Measurements from ENCODE around the gene LASP1.
A peak's percentile ranks its signal among the peaks of the same experiment; 100 is the strongest.
"Not testable (repeated sequence)": the region's sequence is repeated elsewhere in the genome, so short reads cannot be mapped to it uniquely, and the experiment has no call there.

LASP1 gene

DNA sequence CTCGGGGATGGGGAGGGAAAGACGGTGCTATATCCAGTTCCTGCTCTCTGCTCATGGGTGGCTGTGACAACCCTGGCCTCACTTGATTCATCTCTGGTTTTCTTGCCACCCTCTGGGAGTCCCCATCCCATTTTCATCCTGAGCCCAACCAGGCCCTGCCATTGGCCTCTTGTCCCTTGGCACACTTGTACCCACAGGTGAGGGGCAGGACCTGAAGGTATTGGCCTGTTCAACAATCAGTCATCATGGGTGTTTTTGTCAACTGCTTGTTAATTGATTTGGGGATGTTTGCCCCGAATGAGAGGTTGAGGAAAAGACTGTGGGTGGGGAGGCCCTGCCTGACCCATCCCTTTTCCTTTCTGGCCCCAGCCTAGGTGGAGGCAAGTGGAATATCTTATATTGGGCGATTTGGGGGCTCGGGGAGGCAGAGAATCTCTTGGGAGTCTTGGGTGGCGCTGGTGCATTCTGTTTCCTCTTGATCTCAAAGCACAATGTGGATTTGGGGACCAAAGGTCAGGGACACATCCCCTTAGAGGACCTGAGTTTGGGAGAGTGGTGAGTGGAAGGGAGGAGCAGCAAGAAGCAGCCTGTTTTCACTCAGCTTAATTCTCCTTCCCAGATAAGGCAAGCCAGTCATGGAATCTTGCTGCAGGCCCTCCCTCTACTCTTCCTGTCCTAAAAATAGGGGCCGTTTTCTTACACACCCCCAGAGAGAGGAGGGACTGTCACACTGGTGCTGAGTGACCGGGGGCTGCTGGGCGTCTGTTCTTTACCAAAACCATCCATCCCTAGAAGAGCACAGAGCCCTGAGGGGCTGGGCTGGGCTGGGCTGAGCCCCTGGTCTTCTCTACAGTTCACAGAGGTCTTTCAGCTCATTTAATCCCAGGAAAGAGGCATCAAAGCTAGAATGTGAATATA lies 50.8 kb downstream of the LASP1 start:
- Histone ChIP-seq H3K4me3 (ENCODE audit: low read length in 2 of 2) (no peak overlapping the region), H3K9ac (ENCODE audit: low read length in 2 of 2) (no peak overlapping the region), H3K27me3 (ENCODE audit: control insufficient read depth in 1 of 2, insufficient read depth in 2 of 2, low read length in 2 of 2) (no peaks in the 10 kb centered on the region), H3K4me1 (ENCODE audit: control insufficient read depth, insufficient read depth, low read length) (peaks cover 43% of the 10 kb centered on the region), H3K27ac (ENCODE audit: low read length) (peak overlapping the region; percentile 64), H3K36me3 (ENCODE audit: control insufficient read depth in 2 of 2, insufficient read depth in 2 of 2, low read length in 2 of 2) (peaks cover 17 to 26% of the 10 kb centered on the region in 2 donors), H3K9me3 (ENCODE audit: control insufficient read depth in 2 of 2, low read length in 2 of 2) (no peaks in the 10 kb centered on the region)

DNA sequence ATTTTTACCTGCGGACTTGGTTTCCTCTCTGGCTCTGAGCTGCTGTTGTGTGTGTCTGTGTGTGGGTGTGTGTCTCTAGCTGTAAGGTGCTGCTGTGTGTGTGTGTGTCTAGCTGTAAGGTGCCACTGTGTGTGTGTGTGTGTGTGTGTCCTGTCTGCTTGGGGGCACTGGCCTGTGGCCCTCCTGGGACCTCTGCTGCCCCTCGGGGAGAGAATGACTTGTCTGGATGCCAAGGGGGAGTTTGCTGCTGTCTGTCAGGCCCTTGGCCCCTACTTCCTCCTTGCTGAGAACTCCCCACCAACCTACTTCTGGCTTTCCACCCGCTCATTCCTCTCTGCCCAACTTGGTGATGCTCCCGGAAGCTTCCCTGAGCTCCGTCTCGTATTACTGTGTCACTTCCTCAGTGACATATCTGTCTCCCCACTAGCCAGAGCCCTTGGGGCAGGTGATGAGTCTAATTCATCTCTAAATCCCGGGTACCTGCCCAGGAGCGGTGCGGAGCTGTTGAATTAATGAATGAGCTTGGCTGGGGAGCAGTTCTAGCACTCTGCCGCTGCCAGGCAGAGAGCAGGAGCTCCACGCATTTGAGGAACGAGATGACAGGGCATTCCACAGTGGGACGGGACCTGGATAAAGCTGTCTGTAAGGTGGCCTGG lies 52.0 kb downstream of the LASP1 start:
- H3K36me3 ChIP-seq (ENCODE audit: control insufficient read depth in 2 of 2, insufficient read depth in 2 of 2, low read length in 2 of 2): peaks cover 15 to 21% of the 10 kb centered on the region in 2 donors
- H3K9me3 ChIP-seq (ENCODE audit: control insufficient read depth in 2 of 2, low read length in 2 of 2): no peaks in the 10 kb centered on the region
- H3K4me3 ChIP-seq (ENCODE audit: low read length in 2 of 2): no peak overlapping the region
- H3K4me1 ChIP-seq (ENCODE audit: control insufficient read depth, insufficient read depth, low read length): peaks cover 47% of the 10 kb centered on the region
- no peak overlapping the region for H3K9ac ChIP-seq (ENCODE audit: low read length in 2 of 2)
- H3K27me3 ChIP-seq (ENCODE audit: control insufficient read depth in 1 of 2, insufficient read depth in 2 of 2, low read length in 2 of 2): no peaks in the 10 kb centered on the region
- peak overlapping the region; percentile 64 for H3K27ac ChIP-seq (ENCODE audit: low read length)

DNA sequence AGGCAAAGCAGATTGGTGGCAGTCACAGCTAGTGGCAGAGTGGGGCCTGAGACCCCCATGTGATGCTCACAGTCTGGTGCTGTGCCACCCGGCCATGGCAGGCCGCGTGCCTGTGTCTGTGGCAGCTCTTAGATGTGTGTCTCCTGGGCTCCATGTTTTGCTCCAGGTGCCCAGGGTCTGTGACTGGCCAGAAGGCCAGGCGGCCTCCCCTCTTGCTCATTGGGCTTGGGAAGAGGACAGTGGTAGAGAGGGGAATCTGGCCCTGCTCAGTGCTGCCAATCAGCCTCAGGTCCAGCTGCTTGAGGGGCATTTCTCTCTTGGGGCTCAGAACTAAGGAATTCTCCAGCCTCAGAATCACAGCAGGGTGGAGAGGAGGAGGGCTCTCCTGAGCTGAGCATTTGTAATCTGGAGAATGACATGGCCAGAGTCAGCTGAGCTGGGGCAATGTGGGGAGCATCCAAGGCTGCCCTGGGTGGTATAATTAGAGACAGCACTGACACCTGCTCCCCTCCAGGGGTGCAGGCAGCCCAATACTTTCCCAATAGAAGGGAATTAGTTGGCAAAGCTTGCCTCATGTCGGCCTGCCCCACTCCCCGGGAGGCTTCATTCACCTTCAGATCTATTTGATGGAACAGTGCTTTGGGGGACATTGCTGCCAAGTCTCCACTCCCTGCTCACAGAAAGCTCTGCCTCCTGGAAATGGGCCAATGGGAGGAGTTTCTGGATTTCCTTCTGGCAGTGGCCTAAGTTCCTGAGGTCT lies 52.9 kb downstream of the LASP1 start:
- no peaks in the 10 kb centered on the region for H3K27me3 ChIP-seq (ENCODE audit: control insufficient read depth in 1 of 2, insufficient read depth in 2 of 2, low read length in 2 of 2)
- peaks cover 14 to 15% of the 10 kb centered on the region in 2 donors for H3K36me3 ChIP-seq (ENCODE audit: control insufficient read depth in 2 of 2, insufficient read depth in 2 of 2, low read length in 2 of 2)
- H3K4me3 ChIP-seq (ENCODE audit: low read length in 2 of 2): peak overlapping the region; percentile 29
- peak overlapping the region; percentile 64 for H3K27ac ChIP-seq (ENCODE audit: low read length)
- no peaks in the 10 kb centered on the region for H3K9me3 ChIP-seq (ENCODE audit: control insufficient read depth in 2 of 2, low read length in 2 of 2)
- H3K4me1 ChIP-seq (ENCODE audit: control insufficient read depth, insufficient read depth, low read length): peaks cover 47% of the 10 kb centered on the region
- peak overlapping the region in 1 of 2 donors; percentile 41 for H3K9ac ChIP-seq (ENCODE audit: low read length in 2 of 2)

DNA sequence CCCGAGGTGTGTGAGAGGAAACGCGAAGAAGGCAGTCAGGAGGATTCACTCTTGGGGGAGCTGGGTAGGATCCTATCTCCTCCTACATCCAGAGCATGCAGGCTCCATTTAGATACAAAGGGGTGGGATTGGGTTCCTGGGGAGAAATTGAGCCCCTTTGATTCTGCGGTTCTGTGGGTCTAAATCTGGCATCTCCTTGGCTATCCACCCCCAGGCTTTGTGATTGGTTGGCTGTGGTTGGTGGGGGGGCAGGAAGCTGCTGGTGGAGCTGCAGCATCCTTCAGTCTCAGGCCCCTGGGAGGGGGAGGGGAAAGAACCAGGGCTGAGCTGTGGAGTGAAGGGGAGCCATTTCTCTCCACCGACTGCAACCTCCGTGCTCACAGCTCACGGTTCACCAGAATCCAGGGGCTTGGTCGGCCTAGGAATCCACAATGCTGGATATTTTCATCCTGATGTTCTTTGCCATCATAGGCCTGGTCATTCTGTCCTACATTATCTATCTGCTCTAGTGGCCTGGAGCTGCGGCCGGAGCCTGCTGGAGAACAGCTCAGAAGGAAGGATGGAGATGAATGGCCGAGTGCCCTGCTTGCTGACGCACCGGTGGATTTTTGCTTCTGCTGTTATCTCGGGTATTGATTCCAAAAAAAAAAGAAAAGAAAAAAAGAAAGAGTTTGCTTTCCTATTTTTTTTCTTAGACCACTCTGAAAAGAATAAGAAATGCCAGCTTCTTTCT lies 55.6 kb downstream of the LASP1 start, which contains the start of gene LASP1NB:
TSS of gene LASP1NB (plus strand) at position 352 of the 733 bp plus-strand sequence.
- Histone ChIP-seq H3K9ac (ENCODE audit: low read length in 2 of 2) (peak within 1 kb of the TSS in 1 of 2 donors; percentile 12), H3K36me3 (ENCODE audit: control insufficient read depth in 2 of 2, insufficient read depth in 2 of 2, low read length in 2 of 2) (peaks cover 0 to under 1% of the 10 kb centered on the region in 2 donors), H3K27me3 (ENCODE audit: control insufficient read depth in 1 of 2, insufficient read depth in 2 of 2, low read length in 2 of 2) (no peaks in the 10 kb centered on the region), H3K4me3 (ENCODE audit: low read length in 2 of 2) (peak within 1 kb of the TSS; percentile 51 to 60), H3K9me3 (ENCODE audit: control insufficient read depth in 2 of 2, low read length in 2 of 2) (no peaks in the 10 kb centered on the region), H3K27ac (ENCODE audit: low read length) (peak within 1 kb of the TSS; percentile 18), H3K4me1 (ENCODE audit: control insufficient read depth, insufficient read depth, low read length) (peaks cover 37% of the 10 kb centered on the region)

DNA sequence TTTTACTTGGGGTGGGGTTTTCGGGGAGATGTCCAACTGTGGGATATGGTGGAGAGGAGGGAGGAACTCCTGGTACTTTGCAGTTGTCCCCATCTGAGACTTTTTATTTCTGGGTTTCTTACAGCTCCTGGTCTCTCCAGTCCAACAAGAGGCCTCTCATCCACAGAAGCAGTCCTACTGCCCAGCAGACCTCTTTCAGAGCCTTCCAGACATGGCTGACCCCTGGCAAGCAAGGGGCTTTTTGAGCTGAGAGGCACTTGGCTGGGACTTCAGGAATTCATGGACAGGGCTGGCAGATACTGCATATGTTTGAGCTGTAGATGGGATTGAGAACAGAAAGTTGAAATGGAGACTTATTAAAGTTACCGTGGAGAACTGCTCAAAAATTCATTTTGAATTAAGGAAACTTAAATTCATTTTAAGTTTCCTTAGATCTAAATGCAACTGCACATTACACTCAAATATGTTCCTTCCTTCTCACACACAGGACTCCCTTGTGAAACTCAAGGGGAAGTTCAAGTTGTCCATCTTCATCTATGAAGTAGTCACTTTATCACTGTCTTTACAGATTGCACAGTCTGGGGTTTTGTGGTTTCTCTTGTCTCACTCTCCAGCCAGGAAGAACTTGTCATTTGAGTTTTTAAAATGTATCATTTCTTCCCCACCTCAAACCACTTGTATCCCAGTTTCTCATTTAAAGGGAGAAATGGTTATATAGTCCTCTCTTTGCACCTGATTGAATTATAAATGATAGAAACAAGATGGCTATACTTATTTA lies 56.6 kb downstream of the LASP1 start:
- Histone ChIP-seq H3K36me3 (ENCODE audit: control insufficient read depth in 2 of 2, insufficient read depth in 2 of 2, low read length in 2 of 2) (no peaks in the 10 kb centered on the region), H3K9me3 (ENCODE audit: control insufficient read depth in 2 of 2, low read length in 2 of 2) (no peaks in the 10 kb centered on the region), H3K4me3 (ENCODE audit: low read length in 2 of 2) (no peak overlapping the region), H3K9ac (ENCODE audit: low read length in 2 of 2) (peak overlapping the region in 1 of 2 donors; percentile 12), H3K27me3 (ENCODE audit: control insufficient read depth in 1 of 2, insufficient read depth in 2 of 2, low read length in 2 of 2) (no peaks in the 10 kb centered on the region), H3K27ac (ENCODE audit: low read length) (no peak overlapping the region), H3K4me1 (ENCODE audit: control insufficient read depth, insufficient read depth, low read length) (peaks cover 27% of the 10 kb centered on the region)

DNA sequence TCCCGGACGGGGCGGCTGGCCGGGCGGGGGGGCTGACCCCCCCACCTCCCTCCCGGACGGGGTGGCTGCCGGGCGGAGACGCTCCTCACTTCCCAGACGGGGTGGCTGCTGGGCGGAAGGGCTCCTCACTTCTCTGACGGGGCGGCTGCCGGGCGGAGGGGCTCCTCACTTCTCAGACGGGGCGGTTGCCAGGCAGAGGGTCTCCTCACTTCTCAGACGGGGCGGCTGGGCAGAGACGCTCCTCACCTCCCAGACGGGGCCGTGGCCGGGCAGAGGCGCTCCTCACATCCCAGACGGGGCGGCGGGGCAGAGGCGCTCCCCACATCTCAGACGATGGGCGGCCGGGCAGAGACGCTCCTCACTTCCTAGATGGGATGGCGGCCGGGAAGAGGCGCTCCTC lies 60.9 kb downstream of the LASP1 start:
- H3K9ac ChIP-seq (ENCODE audit: low read length in 2 of 2); H3K27ac ChIP-seq (ENCODE audit: low read length); H3K9me3 ChIP-seq (ENCODE audit: control insufficient read depth in 2 of 2, low read length in 2 of 2); H3K4me1 ChIP-seq (ENCODE audit: control insufficient read depth, insufficient read depth, low read length); H3K27me3 ChIP-seq (ENCODE audit: control insufficient read depth in 1 of 2, insufficient read depth in 2 of 2, low read length in 2 of 2); H3K4me3 ChIP-seq (ENCODE audit: low read length in 2 of 2); H3K36me3 ChIP-seq (ENCODE audit: control insufficient read depth in 2 of 2, insufficient read depth in 2 of 2, low read length in 2 of 2): not testable (repeated sequence)

DNA sequence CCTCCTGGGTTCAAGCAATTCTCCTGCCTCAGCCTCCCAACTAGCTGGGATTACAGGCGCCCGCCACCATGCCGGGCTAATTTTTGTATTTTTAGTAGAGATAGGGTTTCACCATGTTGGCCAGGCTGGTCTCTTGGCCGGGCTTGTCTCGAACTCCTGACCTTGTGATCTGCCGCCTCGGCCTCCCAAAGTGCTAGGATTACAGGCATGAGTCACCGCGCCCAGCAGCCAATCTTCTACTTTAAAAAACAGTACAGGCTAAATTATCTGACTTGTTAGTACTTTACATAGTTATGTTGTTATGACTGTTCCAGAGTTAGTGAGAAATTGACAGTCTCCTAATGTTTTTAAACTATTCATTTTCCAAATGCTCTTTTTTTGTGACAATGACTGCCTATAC lies 64.1 kb downstream of the LASP1 start:
- not testable (repeated sequence) for H3K27me3 ChIP-seq (ENCODE audit: control insufficient read depth in 1 of 2, insufficient read depth in 2 of 2, low read length in 2 of 2); H3K9me3 ChIP-seq (ENCODE audit: control insufficient read depth in 2 of 2, low read length in 2 of 2); H3K4me3 ChIP-seq (ENCODE audit: low read length in 2 of 2); H3K36me3 ChIP-seq (ENCODE audit: control insufficient read depth in 2 of 2, insufficient read depth in 2 of 2, low read length in 2 of 2); H3K27ac ChIP-seq (ENCODE audit: low read length); H3K9ac ChIP-seq (ENCODE audit: low read length in 2 of 2); H3K4me1 ChIP-seq (ENCODE audit: control insufficient read depth, insufficient read depth, low read length)

DNA sequence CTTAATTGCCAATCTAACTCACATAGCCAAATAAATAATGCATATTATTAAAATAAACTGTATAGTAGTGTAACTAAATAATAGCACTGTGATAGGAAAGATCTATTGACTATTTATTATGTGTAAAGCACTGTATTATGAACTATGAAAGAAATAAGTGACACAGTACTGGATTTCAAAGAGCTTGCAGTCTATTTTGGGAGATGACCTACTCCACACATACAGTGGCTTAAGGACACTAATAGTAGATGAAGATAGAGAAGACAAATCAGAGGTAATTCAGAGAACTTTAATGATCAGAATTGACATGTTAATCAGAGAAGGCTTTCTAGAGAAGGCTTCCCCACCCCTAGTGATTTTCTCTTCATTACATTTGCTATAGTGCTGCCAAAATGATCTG lies 70.1 kb downstream of the LASP1 start:
- Histone ChIP-seq H3K9ac (ENCODE audit: low read length in 2 of 2) (no peak overlapping the region), H3K27me3 (ENCODE audit: control insufficient read depth in 1 of 2, insufficient read depth in 2 of 2, low read length in 2 of 2) (no peaks in the 10 kb centered on the region), H3K36me3 (ENCODE audit: control insufficient read depth in 2 of 2, insufficient read depth in 2 of 2, low read length in 2 of 2) (no peaks in the 10 kb centered on the region), H3K27ac (ENCODE audit: low read length) (no peak overlapping the region), H3K4me3 (ENCODE audit: low read length in 2 of 2) (no peak overlapping the region), H3K4me1 (ENCODE audit: control insufficient read depth, insufficient read depth, low read length) (no peaks in the 10 kb centered on the region), H3K9me3 (ENCODE audit: control insufficient read depth in 2 of 2, low read length in 2 of 2) (no peaks in the 10 kb centered on the region)

DNA sequence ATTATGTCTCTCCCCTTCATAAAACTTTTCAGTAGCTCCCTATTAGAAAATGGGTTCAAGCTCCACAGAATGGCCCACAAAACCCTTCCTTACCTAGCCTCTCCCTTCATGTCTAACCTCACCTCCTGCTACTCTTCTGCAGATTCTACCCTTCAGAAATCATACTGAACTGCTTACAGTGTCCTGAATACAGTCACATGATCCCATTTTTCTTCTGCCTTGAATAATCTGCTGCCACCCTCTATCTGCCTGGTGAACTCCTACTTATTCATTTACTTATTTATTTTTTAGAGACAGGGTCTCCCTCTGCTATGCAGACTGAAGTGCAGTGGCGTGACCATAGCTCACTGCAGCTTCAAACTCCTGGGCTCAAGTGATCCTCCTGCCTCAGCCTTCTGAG lies 70.5 kb downstream of the LASP1 start:
- H3K9ac ChIP-seq (ENCODE audit: low read length in 2 of 2): no peak overlapping the region
- H3K27ac ChIP-seq (ENCODE audit: low read length): no peak overlapping the region
- H3K27me3 ChIP-seq (ENCODE audit: control insufficient read depth in 1 of 2, insufficient read depth in 2 of 2, low read length in 2 of 2): no peaks in the 10 kb centered on the region
- no peak overlapping the region for H3K4me3 ChIP-seq (ENCODE audit: low read length in 2 of 2)
- H3K9me3 ChIP-seq (ENCODE audit: control insufficient read depth in 2 of 2, low read length in 2 of 2): no peaks in the 10 kb centered on the region
- H3K36me3 ChIP-seq (ENCODE audit: control insufficient read depth in 2 of 2, insufficient read depth in 2 of 2, low read length in 2 of 2): no peaks in the 10 kb centered on the region
- H3K4me1 ChIP-seq (ENCODE audit: control insufficient read depth, insufficient read depth, low read length): no peaks in the 10 kb centered on the region
